ENCODE results near the gene C1orf50.

The C1orf50 gene

DNA sequence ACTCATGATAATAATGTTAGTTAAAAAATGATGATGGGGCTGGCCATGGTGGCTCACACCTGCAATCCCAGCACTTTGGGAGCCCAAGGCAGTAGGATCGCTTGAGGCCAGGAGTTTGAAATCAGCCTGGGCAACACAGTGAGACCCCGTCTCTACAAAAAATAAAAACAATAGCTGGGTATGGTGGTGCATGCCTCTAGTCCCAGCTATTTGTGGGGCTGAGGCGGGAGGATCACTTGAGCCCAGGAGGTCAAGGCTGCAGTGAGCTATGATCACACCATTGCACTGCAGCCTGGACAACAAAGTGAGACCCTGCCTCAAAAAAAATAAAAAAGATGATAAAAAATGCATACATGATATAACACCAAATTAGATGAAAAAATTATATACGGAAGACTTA, 5.5 kb upstream of the C1orf50 start:
- H3K27me3 Mint-ChIP-seq (ENCODE audit: low read depth): no peaks in the 10 kb centered on the region
- H3K4me3 Mint-ChIP-seq: peak overlapping the region in 1 of 3 experiments; percentile 31
- H3K27ac Mint-ChIP-seq: no peak overlapping the region
- TF ChIP-seq, protein P1, sequence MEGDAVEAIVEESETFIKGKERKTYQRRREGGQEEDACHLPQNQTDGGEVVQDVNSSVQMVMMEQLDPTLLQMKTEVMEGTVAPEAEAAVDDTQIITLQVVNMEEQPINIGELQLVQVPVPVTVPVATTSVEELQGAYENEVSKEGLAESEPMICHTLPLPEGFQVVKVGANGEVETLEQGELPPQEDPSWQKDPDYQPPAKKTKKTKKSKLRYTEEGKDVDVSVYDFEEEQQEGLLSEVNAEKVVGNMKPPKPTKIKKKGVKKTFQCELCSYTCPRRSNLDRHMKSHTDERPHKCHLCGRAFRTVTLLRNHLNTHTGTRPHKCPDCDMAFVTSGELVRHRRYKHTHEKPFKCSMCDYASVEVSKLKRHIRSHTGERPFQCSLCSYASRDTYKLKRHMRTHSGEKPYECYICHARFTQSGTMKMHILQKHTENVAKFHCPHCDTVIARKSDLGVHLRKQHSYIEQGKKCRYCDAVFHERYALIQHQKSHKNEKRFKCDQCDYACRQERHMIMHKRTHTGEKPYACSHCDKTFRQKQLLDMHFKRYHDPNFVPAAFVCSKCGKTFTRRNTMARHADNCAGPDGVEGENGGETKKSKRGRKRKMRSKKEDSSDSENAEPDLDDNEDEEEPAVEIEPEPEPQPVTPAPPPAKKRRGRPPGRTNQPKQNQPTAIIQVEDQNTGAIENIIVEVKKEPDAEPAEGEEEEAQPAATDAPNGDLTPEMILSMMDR (IDR thresholded peaks at IDR 0.05; ENCODE audit: unreplicated experiment in 3 of 3): no peak
- peaks cover 4% of the 10 kb centered on the region for H3K4me1 Mint-ChIP-seq
- no peaks in the 10 kb centered on the region for H3K9me3 Mint-ChIP-seq
- H3K36me3 Mint-ChIP-seq (ENCODE audit: low read depth): peaks cover 40% of the 10 kb centered on the region

DNA sequence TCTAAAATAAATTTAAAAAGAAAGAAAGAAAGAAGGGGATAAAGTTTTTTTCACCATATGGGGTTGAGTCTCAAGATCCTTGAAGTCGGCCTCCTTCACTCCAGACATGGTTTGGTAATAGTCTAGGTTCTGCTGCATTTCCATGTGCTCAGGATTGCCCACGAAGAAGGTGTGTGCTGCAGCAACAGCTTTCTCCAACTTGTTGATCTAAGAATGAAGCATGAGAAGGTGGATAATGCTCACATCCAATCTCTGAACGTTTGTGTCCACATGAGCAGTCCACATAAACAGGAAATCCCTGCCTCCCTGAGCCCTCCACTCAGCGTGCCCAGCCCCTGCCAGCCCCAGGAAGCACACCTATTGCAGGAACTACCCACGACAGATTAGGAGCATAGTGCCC, 4.8 kb upstream of the C1orf50 start:
- no peaks in the 10 kb centered on the region for H3K9me3 Mint-ChIP-seq
- peak overlapping the region in 1 of 3 experiments; percentile 47 for H3K4me3 Mint-ChIP-seq
- peaks cover under 1% of the 10 kb centered on the region for H3K4me1 Mint-ChIP-seq
- no peaks in the 10 kb centered on the region for H3K27me3 Mint-ChIP-seq (ENCODE audit: low read depth)
- TF ChIP-seq, protein P1 (IDR thresholded peaks at IDR 0.05; ENCODE audit: unreplicated experiment in 3 of 3): no peak
- H3K36me3 Mint-ChIP-seq (ENCODE audit: low read depth): peaks cover 33% of the 10 kb centered on the region
- H3K27ac Mint-ChIP-seq: no peak overlapping the region

DNA sequence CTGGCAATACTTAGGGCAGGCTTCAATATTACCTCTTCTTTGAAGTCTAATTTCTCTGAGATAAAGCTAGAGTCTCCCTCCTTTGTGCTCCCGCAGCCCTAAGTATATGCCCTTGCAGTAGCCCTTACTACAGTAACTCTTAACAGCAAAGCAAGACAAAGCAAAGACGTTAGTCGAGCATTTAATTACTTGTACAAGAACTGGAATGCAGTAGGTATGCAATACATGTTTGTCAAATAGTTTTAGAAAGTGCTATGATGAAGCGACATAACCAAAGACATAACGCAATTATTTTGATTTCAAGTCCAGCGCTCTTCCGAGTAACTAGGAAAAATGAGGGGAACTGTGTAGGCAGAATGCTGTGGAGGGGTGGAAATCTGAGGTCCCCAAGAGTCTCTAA, 1.8 kb upstream of the C1orf50 start:
- no peak overlapping the region for H3K4me3 Mint-ChIP-seq
- H3K4me1 Mint-ChIP-seq: peaks cover 11% of the 10 kb centered on the region
- TF ChIP-seq, protein P1 (IDR thresholded peaks at IDR 0.05; ENCODE audit: unreplicated experiment in 3 of 3): no peak
- H3K36me3 Mint-ChIP-seq (ENCODE audit: low read depth): peaks cover 18% of the 10 kb centered on the region
- no peaks in the 10 kb centered on the region for H3K27me3 Mint-ChIP-seq (ENCODE audit: low read depth)
- H3K9me3 Mint-ChIP-seq: no peaks in the 10 kb centered on the region
- H3K27ac Mint-ChIP-seq: no peak overlapping the region

DNA sequence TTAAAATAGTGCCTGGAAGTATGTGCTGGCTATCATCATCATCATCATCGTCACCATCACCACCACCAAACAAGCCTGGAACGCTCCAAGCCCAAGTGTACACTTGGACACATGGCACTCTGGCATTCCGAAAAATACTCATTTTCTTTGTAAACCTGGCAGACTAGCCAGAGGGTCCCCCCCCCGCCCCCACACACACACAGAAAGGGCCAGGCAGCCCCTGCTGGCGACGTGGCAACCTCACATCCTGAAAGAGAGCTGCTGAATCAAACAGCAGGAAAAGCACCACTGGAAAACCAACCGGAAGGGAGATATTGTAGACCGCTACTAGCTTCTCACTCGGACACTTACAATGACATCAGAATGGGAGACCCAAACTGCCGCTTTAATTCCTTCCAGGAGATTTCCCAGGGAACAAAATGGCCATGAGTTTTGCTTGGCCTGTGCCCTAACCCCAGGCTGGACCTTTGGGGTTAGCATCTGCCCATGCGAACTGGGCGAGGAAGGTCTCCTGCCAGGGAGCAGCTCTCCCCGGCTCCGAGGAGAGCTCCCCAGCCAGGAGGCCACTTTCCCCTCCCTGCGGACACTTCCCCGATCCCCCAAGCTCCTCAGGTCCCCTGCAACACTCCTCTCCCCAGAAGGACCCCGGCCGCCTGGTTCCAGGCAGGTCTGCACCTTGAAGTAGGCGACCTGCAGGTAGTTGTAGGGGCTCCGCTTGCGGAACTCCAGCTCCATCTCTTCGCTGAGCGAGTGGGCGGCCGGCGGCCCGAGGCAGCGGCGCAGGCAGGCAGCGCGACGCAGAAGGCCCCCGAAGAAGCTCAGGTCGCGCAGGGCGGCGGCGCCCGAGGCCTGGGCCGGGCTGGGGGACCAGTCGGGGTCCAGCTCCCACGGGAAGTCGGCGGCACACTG, 963 bp upstream of the C1orf50 start:
- Mint-ChIP-seq H3K27me3 (ENCODE audit: low read depth) (no peaks in the 10 kb centered on the region), H3K4me3 (no peak overlapping the region), H3K36me3 (ENCODE audit: low read depth) (peaks cover 24% of the 10 kb centered on the region), H3K9me3 (no peaks in the 10 kb centered on the region), H3K27ac (no peak overlapping the region), H3K4me1 (peaks cover 17% of the 10 kb centered on the region)
- TF ChIP-seq, protein P1 (IDR thresholded peaks at IDR 0.05; ENCODE audit: unreplicated experiment in 3 of 3): peak; percentile 57 to 59 (median 59)

DNA sequence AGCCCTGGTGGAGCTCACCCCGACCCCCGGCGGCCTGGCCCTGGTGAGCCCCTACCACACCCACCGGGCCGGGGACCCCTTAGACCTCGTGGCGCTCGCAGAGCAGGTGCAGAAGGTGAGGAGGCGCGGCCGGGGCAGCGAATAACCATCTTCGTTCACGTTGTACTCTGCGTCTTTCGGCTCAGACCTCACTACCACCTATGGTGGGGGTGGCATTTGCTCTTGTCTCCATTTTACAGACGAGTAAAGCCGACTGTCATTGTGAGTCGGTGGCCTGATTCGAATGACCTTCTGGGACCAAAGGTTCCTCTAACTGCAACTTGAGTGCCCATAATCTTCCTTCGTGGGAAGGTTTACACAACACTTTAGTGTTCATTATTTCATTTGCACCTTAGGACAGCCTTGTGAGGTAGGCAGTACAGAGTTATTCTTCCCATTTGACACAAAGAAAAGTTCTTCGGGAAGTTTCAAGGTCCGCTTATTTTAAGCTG, 506 bp downstream of the C1orf50 start:
- Mint-ChIP-seq H3K27me3 (ENCODE audit: low read depth) (no peaks in the 10 kb centered on the region), H3K4me3 (no peak overlapping the region), H3K36me3 (ENCODE audit: low read depth) (peaks cover 11% of the 10 kb centered on the region), H3K27ac (peak overlapping the region; percentile 79 to 94 (median 93)), H3K4me1 (peaks cover 23% of the 10 kb centered on the region), H3K9me3 (no peaks in the 10 kb centered on the region)
- TF ChIP-seq, protein P1 (IDR thresholded peaks at IDR 0.05; ENCODE audit: unreplicated experiment in 3 of 3): no peak

Data from nephron (organoid).